ENCODE results near the gene STK32C. TPM values are rescaled to one million over a fixed set of nuclear protein-coding genes. Genes with fewer than 3 reads are reported as not detected.

The STK32C gene
- total and polyA plus RNA-seq, 2 donors from 2014 or later = 11.6 to 14.4 TPM

GRCh38 chr10:132197271-132198067, 110.3 kb downstream of the STK32C start:
- no peak for FAIRE-seq

DNA sequence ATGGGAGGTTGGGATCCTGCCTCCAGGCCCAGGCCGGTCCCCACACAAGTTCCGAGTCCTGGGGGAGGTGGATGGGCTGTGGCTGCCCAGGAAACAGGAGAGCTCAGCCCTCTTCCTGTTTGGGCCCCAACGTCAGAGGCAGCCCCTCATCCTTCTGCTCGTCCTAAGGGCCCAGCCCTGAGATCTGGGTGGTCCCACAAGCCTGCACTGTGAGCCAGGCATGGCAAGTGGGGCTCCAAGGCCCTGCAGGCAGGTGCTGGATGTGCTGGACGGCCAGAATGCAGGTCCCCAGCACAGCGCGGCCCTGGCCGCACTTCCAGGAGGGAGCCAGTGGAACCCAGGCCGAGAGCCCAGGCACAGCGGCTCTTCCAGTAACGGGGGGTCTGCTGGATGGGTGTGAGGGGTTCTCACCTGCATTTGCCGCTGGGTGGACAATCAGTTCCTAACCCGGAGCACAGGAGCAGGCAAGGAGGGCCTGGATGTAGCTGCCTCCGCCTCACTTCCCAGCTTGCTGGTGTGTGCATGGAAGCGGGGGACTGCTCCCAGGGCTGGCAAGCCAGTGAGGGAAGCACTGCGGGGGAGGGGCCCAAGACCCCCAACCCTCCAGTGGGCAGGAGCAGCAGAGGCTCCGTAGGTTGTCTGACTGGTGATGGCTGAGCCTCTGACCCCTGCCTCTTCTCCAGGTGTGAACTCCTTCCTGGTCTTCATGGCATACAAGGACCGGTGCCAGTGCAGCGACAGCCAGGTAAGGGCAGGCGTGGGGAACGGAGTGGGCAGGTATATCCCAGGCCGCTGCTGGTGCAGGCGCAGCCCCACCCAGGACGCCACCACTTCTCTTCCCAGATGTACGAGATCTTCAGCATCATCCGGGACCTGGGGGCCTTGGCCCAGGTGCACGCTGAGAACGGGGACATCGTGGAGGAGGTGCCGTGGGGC, 111.3 kb downstream of the STK32C start:
- FAIRE-seq (no peak), DNase-seq (peak in 1 of 5 donors; percentile 64)
- no peaks in the 10 kb centered on the region for H3K36me3 ChIP-seq (ENCODE audit: control insufficient read depth in 2 of 3, insufficient read depth in 3 of 3, low read length in 3 of 3)
- H3K4me3 ChIP-seq (ENCODE audit: low read length in 3 of 3) = no peak overlapping the region
- H3K9ac ChIP-seq (ENCODE audit: low read length in 3 of 3) = no peak overlapping the region
- no peaks in the 10 kb centered on the region for H3K27me3 ChIP-seq (ENCODE audit: control insufficient read depth, insufficient read depth, low read length)
- no peaks in the 10 kb centered on the region for H3K4me1 ChIP-seq (ENCODE audit: control insufficient read depth in 2 of 3, insufficient read depth in 2 of 3, low read depth in 1 of 3, low read length in 3 of 3)
- no peak overlapping the region for H3K27ac ChIP-seq (ENCODE audit: low read depth in 2 of 2, low read length in 2 of 2)
- intact Hi-C loops (cut with DNase I) = no loop called here
- TF ChIP-seq CTCF (IDR thresholded peaks at IDR 0.05; ENCODE audit: borderline replicate concordance, extremely low read depth, insufficient read depth) = no peak
- H3K9me3 ChIP-seq (ENCODE audit: control insufficient read depth in 2 of 3, insufficient read depth in 1 of 3, low read length in 3 of 3) = no peaks in the 10 kb centered on the region

More at GRCh38 chr10:132197271-132198067, 110.3 kb downstream of the STK32C start:
- Histone ChIP-seq H3K4me3 (ENCODE audit: low read length in 3 of 3) (no peak overlapping the region), H3K27ac (ENCODE audit: low read depth in 2 of 2, low read length in 2 of 2) (no peak overlapping the region), H3K4me1 (ENCODE audit: control insufficient read depth in 2 of 3, insufficient read depth in 2 of 3, low read depth in 1 of 3, low read length in 3 of 3) (no peaks in the 10 kb centered on the region), H3K36me3 (ENCODE audit: control insufficient read depth in 2 of 3, insufficient read depth in 3 of 3, low read length in 3 of 3) (no peaks in the 10 kb centered on the region), H3K9ac (ENCODE audit: low read length in 3 of 3) (no peak overlapping the region), H3K27me3 (ENCODE audit: control insufficient read depth, insufficient read depth, low read length) (no peaks in the 10 kb centered on the region), H3K9me3 (ENCODE audit: control insufficient read depth in 2 of 3, insufficient read depth in 1 of 3, low read length in 3 of 3) (no peaks in the 10 kb centered on the region)
- TF ChIP-seq CTCF (IDR thresholded peaks at IDR 0.05; ENCODE audit: borderline replicate concordance, extremely low read depth, insufficient read depth) = no peak
- peak in 1 of 5 donors; percentile 67 for DNase-seq
- intact Hi-C loops (cut with DNase I) = no loop called here

DNA sequence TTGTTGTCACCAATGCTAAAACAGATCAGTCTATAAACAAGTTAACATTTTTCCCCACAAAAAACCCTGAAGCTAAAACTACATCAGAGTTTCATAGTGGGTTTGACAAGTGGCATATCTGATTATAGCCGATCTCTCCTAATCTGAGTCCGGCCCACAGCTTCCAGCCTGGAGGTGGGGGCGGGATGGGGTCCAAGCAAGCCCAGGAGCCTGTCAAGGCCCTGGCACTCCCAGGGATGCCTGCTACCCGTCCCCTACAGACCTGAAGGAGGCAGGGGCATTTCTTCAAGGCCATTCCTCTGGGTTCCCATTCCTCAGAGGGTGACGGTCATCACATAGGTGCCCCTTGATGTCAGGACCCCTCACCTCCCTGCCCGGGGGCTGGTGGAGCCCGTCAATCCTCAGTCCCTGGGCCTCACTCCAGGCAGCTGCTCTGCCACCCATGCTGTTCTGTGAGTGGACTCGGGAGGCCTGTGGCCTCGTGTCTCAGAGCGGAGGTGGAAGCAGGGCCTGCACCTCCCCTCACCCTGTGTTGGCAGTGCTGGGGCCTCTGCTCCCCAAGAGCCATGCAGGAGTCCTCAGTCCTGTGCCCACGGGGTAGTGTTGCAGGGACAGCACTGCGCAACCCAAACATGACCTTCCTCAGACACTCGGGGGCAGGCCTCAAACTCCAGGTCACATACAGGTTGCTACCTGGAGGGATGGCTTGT, 112.2 kb downstream of the STK32C start:
- Histone ChIP-seq H3K4me3 (ENCODE audit: low read length in 3 of 3) (no peak overlapping the region), H3K4me1 (ENCODE audit: control insufficient read depth in 2 of 3, insufficient read depth in 2 of 3, low read depth in 1 of 3, low read length in 3 of 3) (no peaks in the 10 kb centered on the region), H3K9ac (ENCODE audit: low read length in 3 of 3) (no peak overlapping the region), H3K36me3 (ENCODE audit: control insufficient read depth in 2 of 3, insufficient read depth in 3 of 3, low read length in 3 of 3) (no peaks in the 10 kb centered on the region), H3K27me3 (ENCODE audit: control insufficient read depth, insufficient read depth, low read length) (no peaks in the 10 kb centered on the region), H3K9me3 (ENCODE audit: control insufficient read depth in 2 of 3, insufficient read depth in 1 of 3, low read length in 3 of 3) (no peaks in the 10 kb centered on the region), H3K27ac (ENCODE audit: low read depth in 2 of 2, low read length in 2 of 2) (no peak overlapping the region)
- peak in 1 of 5 donors; percentile 55 for DNase-seq
- intact Hi-C loops (cut with DNase I) = no loop called here
- TF ChIP-seq CTCF (IDR thresholded peaks at IDR 0.05; ENCODE audit: borderline replicate concordance, extremely low read depth, insufficient read depth) = no peak
- no peak for FAIRE-seq
